ENCODE data around the gene ACAN.
"Not testable (repeated sequence)": the region's sequence is repeated elsewhere in the genome, so short reads cannot be mapped to it uniquely, and the experiment has no call there.

Gene ACAN

GRCh38 chr15:88904624-88905327 lies 101.5 kb downstream of the ACAN start:
- DNase-seq = peak; percentile 66

GRCh38 chr15:88905576-88905975 lies 102.3 kb downstream of the ACAN start:
- no peak for DNase-seq

- DNase-seq = no peak
Observed at GRCh38 chr15:88906130-88906529, 102.9 kb downstream of the ACAN start.

DNA sequence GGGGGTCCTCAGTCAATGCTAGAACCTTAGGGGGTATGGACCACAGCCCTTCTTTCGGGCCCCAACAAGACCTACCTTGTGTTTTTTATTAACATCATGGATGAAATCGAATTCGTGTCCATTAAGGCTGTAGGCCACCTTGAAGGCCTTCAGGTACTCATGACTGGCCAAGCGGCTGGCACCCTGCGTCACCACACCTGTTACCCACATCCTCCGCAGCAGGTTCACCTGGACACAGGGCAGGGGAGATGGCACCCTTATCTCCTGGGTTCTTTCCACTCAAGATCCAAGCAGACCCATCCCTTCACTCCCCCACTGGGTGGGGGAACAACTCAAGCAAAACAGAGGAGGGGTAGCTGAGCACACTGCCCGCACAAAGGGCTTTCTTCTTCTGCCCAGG lies 103.3 kb downstream of the ACAN start:
- DNase-seq = no peak

DNA sequence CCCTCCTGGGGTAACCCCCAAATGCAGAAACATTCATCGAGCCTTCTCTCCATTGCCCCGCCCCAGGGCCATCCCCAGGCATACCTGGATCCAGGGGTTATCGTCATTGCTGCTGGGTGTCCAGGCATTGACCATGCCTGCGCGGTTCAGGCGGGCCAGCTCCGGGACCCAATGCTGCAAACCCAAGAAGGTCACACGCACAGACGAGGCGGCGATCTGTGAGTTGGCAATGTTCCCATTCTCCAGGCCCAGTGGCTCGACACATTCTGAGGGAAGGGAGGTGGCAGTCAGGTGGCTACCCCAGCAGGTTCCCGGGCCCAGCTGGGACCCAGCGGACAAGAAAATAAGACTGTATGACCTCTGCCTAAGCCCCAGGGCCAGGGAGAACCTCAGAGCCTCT lies 103.9 kb downstream of the ACAN start:
- no peak for DNase-seq

DNA sequence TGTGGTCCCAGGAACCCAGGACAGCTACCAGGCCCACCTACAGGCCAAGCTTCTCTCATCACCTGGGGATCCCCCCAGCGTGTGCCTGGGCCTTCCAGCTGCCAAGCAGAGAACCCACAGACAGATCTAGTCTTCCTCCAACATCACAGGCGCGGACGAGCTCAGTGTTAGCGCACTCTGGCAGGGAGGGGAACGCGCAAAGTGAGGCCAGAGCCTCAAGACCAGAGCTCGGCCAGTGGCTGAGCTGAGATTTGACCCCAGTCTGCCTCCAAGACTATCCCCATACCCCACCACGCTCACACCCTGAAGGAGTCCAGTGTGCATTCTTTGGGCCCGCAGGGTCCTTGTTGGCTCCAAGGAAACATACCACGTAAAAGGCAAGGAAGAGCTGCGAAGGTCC lies 104.9 kb downstream of the ACAN start:
- DNase-seq = no peak

- DNase-seq = no peak
Observed at GRCh38 chr15:88908697-88909621, 105.7 kb downstream of the ACAN start.

DNA sequence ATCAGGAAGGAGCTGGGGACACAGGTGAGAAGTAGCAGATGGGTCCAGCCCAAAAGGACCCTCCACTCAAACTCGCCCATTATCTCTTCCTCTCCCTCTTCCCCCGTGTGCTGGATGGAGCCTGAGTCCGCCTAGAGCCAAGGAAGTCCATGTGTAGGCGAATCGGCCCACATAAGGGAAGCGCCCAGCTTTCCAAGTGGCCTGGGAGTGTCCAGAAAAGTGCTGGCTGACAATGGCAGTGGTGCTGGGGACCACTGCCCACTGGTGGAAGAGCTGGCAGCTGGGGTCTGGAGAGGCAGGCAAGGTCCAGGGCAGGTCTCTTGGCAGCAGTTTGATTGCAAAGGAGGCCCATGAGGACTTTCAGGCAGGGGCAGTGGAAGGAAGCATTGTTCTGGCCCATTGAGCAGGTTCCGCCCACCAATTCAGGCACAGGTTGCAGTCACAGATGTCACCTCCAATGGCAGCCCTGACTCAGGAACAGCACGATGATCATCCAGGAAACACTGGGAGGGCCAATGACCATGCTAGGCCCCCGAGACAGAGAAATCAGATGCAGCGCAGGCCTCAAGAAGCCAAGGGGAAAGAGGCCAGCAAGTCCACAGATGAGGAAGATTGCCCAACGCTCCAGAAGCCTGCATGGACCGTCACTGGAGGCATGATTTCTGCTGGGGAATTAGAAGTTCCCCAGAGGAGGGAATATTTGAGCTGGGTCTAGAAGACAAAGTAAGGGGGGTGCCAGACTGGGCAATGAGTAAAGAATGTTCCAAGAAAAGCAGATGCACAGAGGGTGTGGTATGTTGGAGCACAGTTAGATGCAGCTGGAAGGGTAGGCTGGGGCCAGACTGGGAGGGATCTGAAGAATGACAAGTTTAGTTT lies 107.0 kb downstream of the ACAN start:
- no peak for DNase-seq

GRCh38 chr15:88911766-88912118 lies 108.5 kb downstream of the ACAN start:
- DNase-seq = no peak

DNA sequence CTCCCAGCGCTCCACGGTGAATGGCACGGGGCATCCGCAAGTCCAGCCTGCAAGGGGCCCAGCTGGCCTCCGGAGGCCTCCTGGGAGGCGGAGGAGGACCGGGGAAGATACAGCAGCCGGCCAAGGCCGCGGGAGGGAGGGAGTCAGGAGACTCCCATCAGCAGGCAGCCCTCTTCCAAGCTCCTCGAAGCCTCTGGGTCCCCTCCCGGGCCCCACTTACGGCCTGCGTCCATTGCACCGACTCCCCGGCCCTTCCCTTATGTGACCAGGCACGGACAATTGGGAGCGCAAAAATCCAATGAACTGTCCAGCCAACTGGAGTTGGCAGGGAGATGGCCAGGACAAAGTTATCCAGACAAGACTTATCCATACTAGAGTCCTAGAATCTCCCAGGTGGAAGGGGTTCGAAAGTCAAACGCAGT lies 109.3 kb downstream of the ACAN start:
- DNase-seq = no peak

- DNase-seq = peak; percentile 58
Observed at GRCh38 chr15:88913017-88913849, 110.0 kb downstream of the ACAN start, which contains the start of gene MFGE8. TSS of gene MFGE8 (minus strand) at chr15:88913379. CDS start at chr15:88913319, 60 bp downstream.

DNA sequence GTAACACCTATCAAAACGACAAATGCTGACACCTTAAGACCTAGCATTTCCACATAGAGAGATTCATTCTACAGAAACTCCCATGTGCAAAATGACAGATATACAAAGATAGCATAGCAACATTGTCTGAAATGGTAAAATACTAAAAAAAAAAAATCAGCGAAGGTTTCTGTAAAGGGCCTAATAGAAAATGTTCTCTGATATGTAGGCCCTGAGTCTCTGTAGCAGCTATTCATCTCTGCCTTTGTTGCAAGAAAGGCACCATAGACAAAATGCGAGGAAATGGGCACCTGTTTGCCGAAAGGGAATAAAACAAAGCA lies 110.6 kb downstream of the ACAN start:
- no peak for DNase-seq

DNA sequence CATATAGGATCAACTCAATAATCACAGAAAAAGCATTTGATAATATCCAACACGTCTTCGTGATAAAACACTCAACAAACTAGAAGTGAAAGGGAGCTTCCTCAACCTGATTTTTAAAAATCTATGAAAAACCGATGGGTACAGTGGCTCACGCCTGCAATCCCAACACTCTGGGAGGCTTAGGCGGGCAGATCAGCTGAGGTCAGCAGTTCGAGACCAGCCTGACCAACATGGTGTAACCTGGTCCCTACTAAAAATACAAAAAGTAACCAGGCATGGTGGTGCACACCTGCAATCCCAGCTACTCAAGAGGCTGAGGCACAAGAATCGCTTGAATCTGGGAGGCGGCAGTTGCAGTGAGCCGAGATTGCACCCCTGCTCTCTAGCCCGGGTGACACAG lies 112.1 kb downstream of the ACAN start:
- no peak for DNase-seq

- DNase-seq = no peak
Observed at GRCh38 chr15:88917760-88918159, 114.5 kb downstream of the ACAN start.

DNA sequence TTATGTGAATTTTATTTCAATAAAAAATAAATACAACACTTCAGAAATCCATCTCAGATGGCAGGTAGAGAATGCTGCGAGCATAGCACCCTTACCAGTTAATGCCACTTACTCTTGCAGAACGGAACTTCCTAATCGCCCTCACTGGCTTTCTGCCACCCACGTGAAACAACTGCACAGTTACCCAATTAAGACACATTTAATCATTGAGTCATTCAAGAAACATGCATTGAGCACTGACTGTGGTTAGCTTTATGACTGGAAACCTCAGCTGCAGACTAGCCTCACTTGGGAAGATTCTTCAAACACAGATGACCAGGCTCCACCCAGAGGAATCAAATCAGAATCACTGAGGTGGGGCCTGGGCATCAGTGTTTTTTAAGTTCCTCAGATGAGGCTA lies 115.5 kb downstream of the ACAN start:
- DNase-seq = no peak

DNA sequence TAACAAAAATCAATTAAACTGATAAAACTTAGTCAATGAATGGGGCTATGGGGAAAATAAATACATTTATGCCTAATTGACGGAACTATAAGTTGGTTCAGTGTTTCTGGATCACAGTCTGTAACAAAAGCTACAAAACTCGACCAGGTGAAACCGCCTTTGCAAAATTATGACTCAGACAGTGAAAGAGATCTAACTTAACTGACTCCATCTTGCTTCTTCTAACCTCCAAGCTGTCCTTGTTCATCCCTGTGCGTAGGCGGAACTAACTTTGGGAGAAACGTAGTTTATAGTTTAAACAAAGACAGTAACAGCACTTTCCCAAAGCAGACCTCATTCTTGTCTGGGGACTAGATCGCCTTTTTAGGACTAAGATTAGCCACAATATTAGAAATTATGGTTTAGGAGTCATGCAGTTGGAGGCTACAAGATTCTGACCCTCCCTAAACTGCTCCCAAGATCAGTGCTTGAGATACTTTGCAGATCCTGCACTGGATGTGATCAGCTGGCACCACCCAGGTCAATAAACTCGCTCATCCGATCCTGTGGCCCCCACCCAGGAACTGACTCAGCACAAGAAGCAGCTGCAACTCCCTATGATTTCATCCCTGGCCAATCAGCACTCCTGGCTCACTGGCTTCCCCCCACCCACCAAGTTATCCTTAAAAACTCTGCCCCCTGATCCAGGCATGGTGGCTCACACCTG lies 117.1 kb downstream of the ACAN start:
- no peak for DNase-seq

GRCh38 chr15:88920892-88921435 lies 117.7 kb downstream of the ACAN start:
- DNase-seq = not testable (repeated sequence)

Data from NCI-H345 (cell line).